Activated CD4-positive, alpha-beta T cell treated with anti-CD3 and anti-CD28 coated beads for 4 hours (primary cell): ENCODE results near the gene PCP2.

ENCODE experiments used
- DNase-seq, 2 donors: peaks; one replicate each; pipeline ENCODE4 v3.0.0-alpha.2; 2020

PCP2 gene

GRCh38 chr19:7638802-7639465, 5.4 kb upstream of the PCP2 start:
- DNase-seq = no peak

GRCh38 chr19:7637374-7638256, 4.1 kb upstream of the PCP2 start:
- no peak for DNase-seq

- peak; percentile 90 to 93 for DNase-seq
Measured at GRCh38 chr19:7636691-7637373, 3.3 kb upstream of the PCP2 start, which contains the start of gene STXBP2. Gene STXBP2 (plus strand): TSS chr19:7637110. CDS start chr19:7637150, 40 bp downstream.

GRCh38 chr19:7636317-7636690, 2.8 kb upstream of the PCP2 start:
- no peak for DNase-seq

- DNase-seq = no peak
Measured at GRCh38 chr19:7635670-7636069, 2.2 kb upstream of the PCP2 start.

- DNase-seq = no peak
Measured at GRCh38 chr19:7632340-7633203, 947 bp downstream of the PCP2 start.

- DNase-seq = no peak
Measured at GRCh38 chr19:7631577-7631976, 1.9 kb downstream of the PCP2 start.

GRCh38 chr19:7629347-7630054, 4.0 kb downstream of the PCP2 start, which contains the start of the genes PET100 and XAB2:
Gene PET100 (plus strand): TSS chr19:7629793. CDS start chr19:7629834, 41 bp downstream.
Gene XAB2 (minus strand): TSS chr19:7629545. CDS start chr19:7629527, 18 bp downstream.
- peak; percentile 92 to 93 for DNase-seq

- DNase-seq = no peak
Measured at GRCh38 chr19:7628589-7629311, 4.8 kb downstream of the PCP2 start.

GRCh38 chr19:7627166-7627565, 6.4 kb downstream of the PCP2 start:
- DNase-seq = no peak

GRCh38 chr19:7625763-7626372, 7.7 kb downstream of the PCP2 start:
- no peak for DNase-seq

GRCh38 chr19:7624810-7625209, 8.7 kb downstream of the PCP2 start:
- no peak for DNase-seq

- DNase-seq = no peak
Measured at GRCh38 chr19:7623725-7624603, 9.6 kb downstream of the PCP2 start.

- DNase-seq = no peak
Measured at GRCh38 chr19:7622933-7623685, 10.4 kb downstream of the PCP2 start.

- DNase-seq = no peak
Measured at GRCh38 chr19:7620442-7621412, 12.8 kb downstream of the PCP2 start.

GRCh38 chr19:7619671-7620441, 13.7 kb downstream of the PCP2 start:
- no peak for DNase-seq
